ENCODE results near the gene ARID5A. TPM values are rescaled to one million over a fixed set of nuclear protein-coding genes. Genes with fewer than 3 reads are reported as not detected.

ARID5A gene
- total RNA-seq, 1 experiment from 2014 or later, result 13.9 TPM

DNA sequence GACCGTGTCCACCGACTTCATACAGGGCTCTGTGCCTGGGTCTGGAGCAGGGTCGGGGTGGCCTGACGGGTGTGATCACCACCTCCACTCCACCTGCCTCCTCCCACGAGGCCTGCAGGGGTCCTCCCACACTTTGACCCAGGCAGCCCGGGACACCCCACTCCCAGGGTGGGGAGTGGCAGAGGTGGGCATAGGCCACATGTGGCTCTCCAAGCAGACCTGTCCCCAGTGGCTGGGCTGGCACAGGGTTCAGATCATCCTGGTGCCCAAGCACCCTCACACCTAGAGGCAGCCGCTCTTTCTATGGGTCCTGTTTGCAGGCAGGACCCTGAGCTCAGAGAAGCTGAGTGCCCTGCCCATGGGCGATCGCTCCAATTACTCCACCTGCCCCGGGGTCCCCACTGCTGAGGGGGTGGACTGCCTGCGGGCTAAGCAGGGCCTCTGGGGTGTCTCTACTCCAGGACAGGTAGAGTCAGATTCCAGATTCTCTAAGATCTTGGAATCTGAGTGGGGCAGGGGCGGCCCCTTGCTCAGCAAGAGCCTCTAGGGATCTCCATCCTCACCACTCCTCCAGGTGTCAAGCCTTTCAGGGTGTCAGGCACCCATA, 32.8 kb upstream of the ARID5A start:
- peaks cover 6% of the 10 kb centered on the region for H3K4me1 Mint-ChIP-seq
- CTCF ChIA-PET, result interaction anchor here (1.1 kb wide), 1 partner anchor 10 kb away, joined by 4 read pairs; no protein-coding TSS in a partner anchor
- ATAC-seq (no peak), DNase-seq (ENCODE audit: low spot score) (no peak)
- H3K27ac Mint-ChIP-seq, result no peak overlapping the region
- POLR2A ChIA-PET, result no interaction called here
- no peak overlapping the region for H3K4me3 Mint-ChIP-seq
- H3K36me3 Mint-ChIP-seq, result no peaks in the 10 kb centered on the region
- peaks cover 12% of the 10 kb centered on the region for H3K27me3 Mint-ChIP-seq (ENCODE audit: low read depth)
- H3K9me3 Mint-ChIP-seq, result no peaks in the 10 kb centered on the region
- TF ChIP-seq, protein P1, sequence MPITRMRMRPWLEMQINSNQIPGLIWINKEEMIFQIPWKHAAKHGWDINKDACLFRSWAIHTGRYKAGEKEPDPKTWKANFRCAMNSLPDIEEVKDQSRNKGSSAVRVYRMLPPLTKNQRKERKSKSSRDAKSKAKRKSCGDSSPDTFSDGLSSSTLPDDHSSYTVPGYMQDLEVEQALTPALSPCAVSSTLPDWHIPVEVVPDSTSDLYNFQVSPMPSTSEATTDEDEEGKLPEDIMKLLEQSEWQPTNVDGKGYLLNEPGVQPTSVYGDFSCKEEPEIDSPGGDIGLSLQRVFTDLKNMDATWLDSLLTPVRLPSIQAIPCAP (CRISPR knock-in tag; IDR thresholded peaks at IDR 0.05), result no peak
- TF ChIP-seq ZNF219 (CRISPR knock-in tag; IDR thresholded peaks at IDR 0.05; ENCODE audit: borderline replicate concordance), result no peak
- TF ChIP-seq ZNF396 (CRISPR knock-in tag; IDR thresholded peaks at IDR 0.05; ENCODE audit: borderline replicate concordance), result no peak
- TF ChIP-seq, protein P2, sequence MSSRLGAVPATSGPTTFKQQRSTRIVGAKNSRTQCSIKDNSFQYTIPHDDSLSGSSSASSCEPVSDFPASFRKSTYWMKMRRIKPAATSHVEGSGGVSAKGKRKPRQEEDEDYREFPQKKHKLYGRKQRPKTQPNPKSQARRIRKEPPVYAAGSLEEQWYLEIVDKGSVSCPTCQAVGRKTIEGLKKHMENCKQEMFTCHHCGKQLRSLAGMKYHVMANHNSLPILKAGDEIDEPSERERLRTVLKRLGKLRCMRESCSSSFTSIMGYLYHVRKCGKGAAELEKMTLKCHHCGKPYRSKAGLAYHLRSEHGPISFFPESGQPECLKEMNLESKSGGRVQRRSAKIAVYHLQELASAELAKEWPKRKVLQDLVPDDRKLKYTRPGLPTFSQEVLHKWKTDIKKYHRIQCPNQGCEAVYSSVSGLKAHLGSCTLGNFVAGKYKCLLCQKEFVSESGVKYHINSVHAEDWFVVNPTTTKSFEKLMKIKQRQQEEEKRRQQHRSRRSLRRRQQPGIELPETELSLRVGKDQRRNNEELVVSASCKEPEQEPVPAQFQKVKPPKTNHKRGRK (CRISPR knock-in tag; IDR thresholded peaks at IDR 0.05; ENCODE audit: borderline replicate concordance), result no peak
- no peak for TF ChIP-seq SP1 (CRISPR knock-in tag; conservative IDR thresholded peaks at IDR 0.05)
- TF ChIP-seq USF2 (CRISPR knock-in tag; IDR thresholded peaks at IDR 0.05), result no peak
- no peak for TF ChIP-seq ZBTB43 (CRISPR knock-in tag; IDR thresholded peaks at IDR 0.05)
- no peak for TF ChIP-seq SMAD3 (CRISPR knock-in tag; IDR thresholded peaks at IDR 0.05; ENCODE audit: borderline replicate concordance)
- TF ChIP-seq HMGA2 (CRISPR knock-in tag; IDR thresholded peaks at IDR 0.05), result no peak
- no peak for TF ChIP-seq ATF1 (CRISPR knock-in tag; IDR thresholded peaks at IDR 0.05)
- TF ChIP-seq JAZF1 (CRISPR knock-in tag; IDR thresholded peaks at IDR 0.05), result no peak
- TF ChIP-seq PRRX2 (CRISPR knock-in tag; IDR thresholded peaks at IDR 0.05), result no peak
- no peak for TF ChIP-seq FOXP4 (CRISPR knock-in tag; IDR thresholded peaks at IDR 0.05)
- no peak for TF ChIP-seq ZMAT4 (CRISPR knock-in tag; IDR thresholded peaks at IDR 0.05)
- TF ChIP-seq SMAD4 (CRISPR knock-in tag; IDR thresholded peaks at IDR 0.05), result no peak
- TF ChIP-seq PRDM15 (CRISPR knock-in tag; IDR thresholded peaks at IDR 0.05), result no peak
- TF ChIP-seq ESRRA (CRISPR knock-in tag; IDR thresholded peaks at IDR 0.05; ENCODE audit: borderline replicate concordance), result no peak
- no peak for TF ChIP-seq MYBL2 (CRISPR knock-in tag; IDR thresholded peaks at IDR 0.05)
- TF ChIP-seq MLX (CRISPR knock-in tag; IDR thresholded peaks at IDR 0.05), result no peak
- TF ChIP-seq NFYB (CRISPR knock-in tag; conservative IDR thresholded peaks at IDR 0.05; ENCODE audit: low read depth), result no peak
